ENCODE measurements around the gene DNASE1L1.

The DNASE1L1 gene

GRCh38 chrX:154436374-154436982 lies 27.4 kb upstream of the DNASE1L1 start:
- peak; percentile 55 to 65 for DNase-seq

- no peak for DNase-seq
Observed at GRCh38 chrX:154435171-154435733, 26.2 kb upstream of the DNASE1L1 start.

- DNase-seq = no peak
Observed at GRCh38 chrX:154434394-154435168, 25.5 kb upstream of the DNASE1L1 start.

- DNase-seq = no peak
Observed at GRCh38 chrX:154433605-154434004, 24.6 kb upstream of the DNASE1L1 start.

GRCh38 chrX:154432210-154432609 lies 23.2 kb upstream of the DNASE1L1 start:
- no peak for DNase-seq

GRCh38 chrX:154431341-154431740 lies 22.3 kb upstream of the DNASE1L1 start:
- no peak for DNase-seq

- DNase-seq = no peak
Observed at GRCh38 chrX:154430916-154431315, 21.9 kb upstream of the DNASE1L1 start.

GRCh38 chrX:154430479-154430878 lies 21.4 kb upstream of the DNASE1L1 start:
- no peak for DNase-seq

- DNase-seq = no peak
Observed at GRCh38 chrX:154429711-154430110, 20.7 kb upstream of the DNASE1L1 start.

- DNase-seq = peak; percentile 87 to 92
Observed at GRCh38 chrX:154428176-154429171, 19.4 kb upstream of the DNASE1L1 start, which contains the start of gene ATP6AP1. Gene ATP6AP1 (plus strand): TSS chrX:154428677. CDS start chrX:154428693, 16 bp downstream.

- no peak for DNase-seq
Observed at GRCh38 chrX:154426916-154427770, 18.1 kb upstream of the DNASE1L1 start.

GRCh38 chrX:154420402-154420756 lies 11.3 kb upstream of the DNASE1L1 start:
- no peak for DNase-seq

GRCh38 chrX:154419688-154420401 lies 10.8 kb upstream of the DNASE1L1 start:
- DNase-seq = no peak

GRCh38 chrX:154419189-154419588 lies 10.1 kb upstream of the DNASE1L1 start:
- no peak for DNase-seq

- no peak for DNase-seq
Observed at GRCh38 chrX:154417157-154417556, 8.1 kb upstream of the DNASE1L1 start.

- no peak for DNase-seq
Observed at GRCh38 chrX:154413142-154413541, 4.1 kb upstream of the DNASE1L1 start.

- DNase-seq = peak in 1 of 2 experiments; percentile 47
Observed at GRCh38 chrX:154412468-154412867, 3.4 kb upstream of the DNASE1L1 start.

GRCh38 chrX:154411981-154412340 lies 2.9 kb upstream of the DNASE1L1 start:
- DNase-seq = peak; percentile 68 to 75

GRCh38 chrX:154408659-154409221 lies 314 bp downstream of the DNASE1L1 start:
- DNase-seq = no peak

- no peak for DNase-seq
Observed at GRCh38 chrX:154404625-154405192, 4.3 kb downstream of the DNASE1L1 start.

- no peak for DNase-seq
Observed at GRCh38 chrX:154403858-154404257, 5.2 kb downstream of the DNASE1L1 start.
